Inferior parietal cortex (tissue), 1 donor: Measurements from ENCODE around the gene UBR4.
A peak's percentile ranks its signal among the peaks of the same experiment; 100 is the strongest.

ENCODE experiments used
- DNase-seq: peaks from one replicate; pipeline ENCODE4 v3.0.0-alpha.2; 2016; ENCODE audit errors: extremely low spot score

Gene UBR4

GRCh38 chr1:19096036-19096833, 113.8 kb downstream of the UBR4 start:
- peak; percentile 42 for DNase-seq

GRCh38 chr1:19091196-19091953, 118.7 kb downstream of the UBR4 start:
- peak; percentile 36 for DNase-seq

- no peak for DNase-seq
These were observed 120.5 kb downstream of the UBR4 start for GRCh38 chr1:19089524-19089923.

GRCh38 chr1:19088717-19089442, 121.2 kb downstream of the UBR4 start:
- DNase-seq, result no peak

GRCh38 chr1:19087737-19088594, 122.1 kb downstream of the UBR4 start:
- DNase-seq, result no peak

GRCh38 chr1:19087017-19087736, 122.9 kb downstream of the UBR4 start:
- DNase-seq, result no peak

- DNase-seq, result no peak
These were observed 123.7 kb downstream of the UBR4 start for GRCh38 chr1:19086176-19086875.

- no peak for DNase-seq
These were observed 125.8 kb downstream of the UBR4 start for GRCh38 chr1:19084206-19084738.

- DNase-seq, result no peak
These were observed 127.0 kb downstream of the UBR4 start for GRCh38 chr1:19083081-19083480.

- DNase-seq, result no peak
These were observed 128.7 kb downstream of the UBR4 start for GRCh38 chr1:19081218-19081893.

- no peak for DNase-seq
These were observed 129.3 kb downstream of the UBR4 start for GRCh38 chr1:19080721-19081120.

GRCh38 chr1:19079541-19080472, 130.3 kb downstream of the UBR4 start:
- no peak for DNase-seq

GRCh38 chr1:19078536-19078935, 131.5 kb downstream of the UBR4 start:
- DNase-seq, result no peak

GRCh38 chr1:19076841-19077616, 133.0 kb downstream of the UBR4 start:
- DNase-seq, result no peak

- no peak for DNase-seq
These were observed 135.0 kb downstream of the UBR4 start for GRCh38 chr1:19074902-19075721.

- no peak for DNase-seq
These were observed 135.6 kb downstream of the UBR4 start for GRCh38 chr1:19074361-19074901.
